ENCODE data around the gene TTBK2.
"Not testable (repeated sequence)": the region's sequence is repeated elsewhere in the genome, so short reads cannot be mapped to it uniquely, and the experiment has no call there.

Gene TTBK2

GRCh38 chr15:42820811-42821210 lies 99.8 kb downstream of the TTBK2 start:
- no peak for DNase-seq

- no peak for DNase-seq
Measured at GRCh38 chr15:42819786-42820185, 100.8 kb downstream of the TTBK2 start.

- DNase-seq: no peak
Measured at GRCh38 chr15:42811433-42811832, 109.1 kb downstream of the TTBK2 start.

DNA sequence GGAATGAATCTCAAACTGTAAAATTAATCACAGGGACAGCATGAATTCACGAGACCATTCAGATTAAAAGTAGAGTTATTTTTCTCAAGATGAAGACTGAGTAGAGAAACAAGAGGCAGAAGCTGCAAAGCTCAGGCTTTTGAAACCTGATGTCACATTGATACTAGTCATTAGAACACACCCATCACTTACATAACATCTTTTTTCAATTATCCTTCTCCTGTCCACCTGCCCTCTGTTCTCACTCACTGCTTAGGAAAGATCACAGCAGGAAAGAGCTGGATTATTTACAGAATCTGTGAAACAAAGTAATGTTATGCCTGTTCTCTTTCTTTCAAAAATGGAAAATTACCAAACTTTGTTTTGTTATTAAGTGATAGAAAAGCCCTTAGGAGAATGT lies 111.7 kb downstream of the TTBK2 start:
- DNase-seq: no peak

DNA sequence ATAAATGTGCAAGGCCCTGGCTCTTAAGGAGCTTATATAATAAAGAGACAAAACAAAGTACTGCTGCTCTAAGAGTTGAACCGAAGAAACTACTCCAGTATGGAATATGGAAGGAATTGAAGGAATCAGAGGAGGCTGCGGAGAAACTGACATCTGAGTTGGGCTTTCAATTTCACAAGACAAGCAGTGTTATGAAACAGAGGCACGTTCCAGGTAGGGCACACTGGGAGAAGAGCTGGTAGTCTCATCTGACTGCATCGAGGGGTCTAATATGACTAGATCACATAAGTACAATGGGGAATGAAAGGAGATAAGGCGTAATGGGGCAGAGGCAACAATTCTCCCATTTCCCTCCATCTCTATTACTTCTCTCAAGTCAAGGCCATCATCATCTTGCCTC lies 115.3 kb downstream of the TTBK2 start:
- no peak for DNase-seq

DNA sequence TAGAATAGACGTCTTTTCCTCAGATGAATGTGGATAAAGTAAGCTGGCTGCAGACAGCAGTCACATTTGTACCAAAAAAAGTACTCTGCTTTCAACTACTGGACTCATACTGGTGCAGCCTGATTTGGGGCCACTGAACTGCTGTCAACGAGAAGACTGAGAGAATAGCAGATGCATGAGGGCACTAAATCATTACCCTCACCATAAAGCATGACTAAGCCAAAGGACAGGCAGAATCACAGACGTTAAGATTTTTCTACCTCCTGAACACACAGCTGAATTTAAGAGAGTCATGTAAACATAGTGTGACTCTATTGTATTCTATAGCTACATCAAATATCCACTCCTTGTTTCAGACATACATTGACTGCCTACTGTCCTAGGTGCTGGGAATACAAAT lies 115.8 kb downstream of the TTBK2 start:
- no peak for DNase-seq

DNA sequence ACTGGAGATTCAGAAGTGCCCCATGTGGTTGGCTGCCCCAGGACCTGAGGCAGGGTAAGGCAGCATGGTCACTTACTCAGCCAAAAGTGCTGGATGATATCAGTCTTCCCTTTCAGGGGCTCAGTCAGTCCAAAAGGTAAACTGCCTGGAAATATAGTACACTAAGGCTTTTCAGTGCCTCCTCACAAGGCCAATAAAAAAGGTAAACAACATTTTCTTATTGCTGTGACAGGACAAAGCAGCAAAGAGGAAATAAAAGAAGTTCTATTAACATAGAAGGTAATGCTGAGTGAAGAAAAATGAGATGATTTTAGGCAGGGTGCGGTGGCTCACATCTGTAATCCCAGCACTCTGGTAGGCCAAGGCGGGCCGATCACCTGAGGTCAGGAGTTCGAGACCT lies 117.1 kb downstream of the TTBK2 start:
- no peak for DNase-seq

DNA sequence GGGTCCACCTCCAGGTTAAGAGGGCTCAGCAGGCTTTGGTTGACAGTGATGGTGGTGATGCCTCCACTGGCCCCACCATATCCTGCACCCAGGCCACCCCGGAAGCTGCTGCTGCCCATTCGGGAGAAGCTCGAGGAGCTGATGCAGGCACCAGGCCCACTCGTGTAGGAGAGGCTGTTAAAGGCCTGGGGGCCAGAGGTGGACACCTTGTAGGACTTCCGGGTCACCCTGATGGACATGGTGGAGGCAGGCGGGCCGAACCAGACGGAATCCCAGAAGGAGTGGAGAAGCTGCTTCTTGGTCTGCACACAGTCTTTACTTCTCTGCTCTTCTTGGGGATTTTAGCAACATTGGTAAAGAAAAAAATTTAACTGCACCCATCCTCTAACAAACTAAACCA lies 118.4 kb downstream of the TTBK2 start:
- no peak for DNase-seq

- DNase-seq: no peak
Measured at GRCh38 chr15:42800731-42801474, 119.7 kb downstream of the TTBK2 start.

- DNase-seq: no peak
Measured at GRCh38 chr15:42798802-42799201, 121.8 kb downstream of the TTBK2 start.

GRCh38 chr15:42796955-42797782 lies 123.4 kb downstream of the TTBK2 start:
- no peak for DNase-seq

- no peak for DNase-seq
Measured at GRCh38 chr15:42788725-42789124, 131.9 kb downstream of the TTBK2 start.

DNA sequence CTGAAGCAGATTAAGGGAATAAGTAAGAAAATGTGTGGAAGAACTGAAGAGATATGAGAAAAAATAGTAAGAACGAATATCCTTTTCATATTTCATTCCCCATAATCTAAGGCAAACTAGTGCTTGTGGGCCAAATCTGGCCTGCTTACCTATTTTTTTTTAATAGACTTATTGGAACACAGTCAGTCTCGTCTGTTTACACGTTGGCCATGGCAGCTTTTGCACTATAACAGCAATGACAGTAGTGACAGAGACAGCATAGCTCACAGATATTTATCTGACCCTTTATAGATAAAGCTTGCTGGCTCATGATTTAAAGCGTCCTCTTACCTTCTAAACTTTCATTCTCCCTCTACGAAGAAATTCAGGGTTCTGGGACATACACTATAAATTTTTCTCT lies 133.6 kb downstream of the TTBK2 start:
- DNase-seq: no peak

- no peak for DNase-seq
Measured at GRCh38 chr15:42785569-42785968, 135.0 kb downstream of the TTBK2 start.

DNA sequence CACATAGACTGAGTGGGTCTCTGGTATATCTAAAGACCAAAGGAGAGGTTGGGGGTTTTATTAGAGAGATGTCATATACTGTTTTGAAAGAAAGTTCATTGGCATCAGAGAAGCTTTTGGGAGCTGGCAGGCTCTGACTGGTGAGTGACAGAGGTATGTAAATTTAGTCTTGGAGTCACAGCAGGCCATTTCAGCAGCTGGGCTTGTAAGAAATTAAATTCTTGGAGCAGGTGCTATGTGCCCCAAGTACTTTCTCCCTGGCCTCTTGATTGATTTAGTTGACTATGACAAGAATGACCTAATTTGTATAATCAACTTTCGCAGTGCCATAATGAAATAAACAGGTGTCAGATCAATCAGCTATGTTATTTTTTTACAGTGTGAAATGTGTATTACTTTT lies 135.9 kb downstream of the TTBK2 start:
- DNase-seq: no peak

DNA sequence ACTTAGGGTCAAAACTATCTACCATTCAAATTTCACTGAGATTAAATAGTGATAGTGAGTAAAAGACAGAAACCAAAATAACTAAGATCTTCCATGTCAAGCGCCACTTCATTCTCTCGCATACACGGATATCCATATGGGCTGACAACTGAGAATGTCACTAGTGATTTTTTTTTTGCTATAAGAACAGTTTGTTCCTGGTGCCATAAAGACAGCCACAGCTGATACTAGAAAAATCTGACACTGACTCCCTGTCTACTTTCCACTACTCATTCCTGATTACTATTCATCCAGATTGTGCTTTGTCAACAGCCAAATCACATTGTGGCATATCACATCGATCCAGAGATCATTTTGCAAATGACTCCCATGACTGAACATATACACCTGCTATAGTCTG lies 137.9 kb downstream of the TTBK2 start:
- DNase-seq: no peak

DNA sequence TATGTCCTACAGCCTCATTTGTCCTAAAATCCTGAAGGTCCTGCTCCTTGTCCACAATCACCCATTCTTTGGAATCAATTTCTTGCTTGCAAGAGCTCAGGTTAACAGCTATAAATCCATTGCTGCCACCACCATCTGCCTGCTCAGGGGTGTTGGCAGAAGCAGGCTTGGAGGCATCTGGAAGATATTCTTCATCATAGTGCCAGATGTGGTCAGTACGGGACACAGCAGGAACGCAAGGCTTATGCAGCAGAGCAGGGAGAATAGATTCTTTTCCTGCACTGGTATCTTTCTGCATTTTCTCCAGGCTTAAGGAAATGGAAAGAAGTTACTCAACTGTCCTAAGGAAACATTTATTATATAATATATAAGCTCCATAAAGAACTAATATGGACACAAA lies 145.2 kb downstream of the TTBK2 start:
- DNase-seq: no peak

DNA sequence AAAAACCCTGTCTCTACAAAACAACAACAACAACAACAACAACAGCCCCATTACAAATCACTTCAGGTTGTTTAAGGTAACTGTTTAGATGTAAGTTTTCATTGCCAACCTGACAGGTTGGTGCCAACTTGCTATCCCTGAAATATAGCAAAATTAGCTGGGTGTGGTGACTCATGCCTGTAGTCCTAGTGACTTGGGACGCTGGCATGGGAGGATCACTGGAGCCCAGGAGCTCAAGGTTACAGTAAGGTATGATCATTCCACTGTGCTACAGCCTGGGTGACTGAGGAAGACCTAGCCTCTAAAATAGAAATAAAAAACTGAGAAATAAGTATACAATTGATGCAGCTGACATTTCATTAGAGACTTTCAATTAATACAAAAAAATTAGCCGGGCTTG lies 147.7 kb downstream of the TTBK2 start:
- DNase-seq: no peak

GRCh38 chr15:42772144-42772543 lies 148.4 kb downstream of the TTBK2 start:
- no peak for DNase-seq

DNA sequence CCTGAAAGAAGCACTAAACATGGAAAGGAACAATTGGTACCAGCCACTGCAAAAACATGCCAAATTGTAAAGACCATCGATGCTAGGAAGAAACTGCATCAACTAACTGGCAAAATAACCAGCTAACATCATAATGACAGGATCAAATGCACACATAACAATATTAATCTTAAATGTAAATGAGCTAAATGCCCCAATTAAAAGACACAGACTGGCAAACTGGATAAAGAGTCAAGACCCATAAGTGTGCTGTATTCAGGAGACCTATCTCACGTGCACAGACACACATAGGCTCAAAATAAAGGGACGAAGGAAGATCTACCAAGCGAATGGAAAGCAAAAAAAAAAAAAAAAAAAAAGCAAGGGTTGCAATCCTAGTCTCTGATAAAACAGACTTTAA lies 154.5 kb downstream of the TTBK2 start:
- not testable (repeated sequence) for DNase-seq

GRCh38 chr15:42764154-42764731 lies 156.3 kb downstream of the TTBK2 start:
- not testable (repeated sequence) for DNase-seq

DNA sequence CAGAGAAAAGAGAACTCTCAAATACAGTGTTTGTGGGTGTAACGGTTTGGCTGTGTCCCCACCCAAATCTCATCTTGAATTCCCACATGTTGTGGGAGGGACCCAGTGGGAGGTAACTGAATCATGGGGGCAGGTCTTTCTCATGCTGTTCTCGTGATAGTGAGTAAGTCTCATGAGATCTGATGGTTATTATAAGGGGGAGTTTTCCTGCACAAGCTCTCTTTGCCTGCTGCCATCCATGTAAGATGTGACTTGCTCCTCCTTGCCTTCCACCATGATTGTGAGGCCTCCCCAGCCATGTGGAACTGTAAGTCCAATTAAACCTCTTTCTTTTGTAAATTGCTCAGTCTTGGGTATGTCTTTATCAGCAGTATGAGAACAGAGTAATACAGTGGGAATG lies 158.8 kb downstream of the TTBK2 start:
- DNase-seq: not testable (repeated sequence)

DNA sequence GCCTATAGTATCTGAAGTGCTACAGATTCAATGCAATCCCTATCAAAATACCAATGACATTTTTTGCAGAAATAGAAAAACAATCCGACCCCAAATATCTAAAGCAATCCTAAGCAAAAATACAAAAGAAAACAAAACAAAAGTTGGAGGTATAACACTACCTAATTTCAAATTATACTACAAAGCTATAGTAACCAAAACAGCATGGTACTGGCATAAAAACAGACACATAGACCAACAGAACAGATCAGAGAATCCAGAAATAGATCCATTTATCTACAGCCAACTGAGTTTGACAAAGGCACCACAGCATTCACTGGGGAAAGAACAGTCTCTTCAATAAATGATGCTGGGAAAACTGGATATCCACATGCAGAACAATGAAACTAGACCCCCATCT lies 159.8 kb downstream of the TTBK2 start:
- no peak for DNase-seq

DNA sequence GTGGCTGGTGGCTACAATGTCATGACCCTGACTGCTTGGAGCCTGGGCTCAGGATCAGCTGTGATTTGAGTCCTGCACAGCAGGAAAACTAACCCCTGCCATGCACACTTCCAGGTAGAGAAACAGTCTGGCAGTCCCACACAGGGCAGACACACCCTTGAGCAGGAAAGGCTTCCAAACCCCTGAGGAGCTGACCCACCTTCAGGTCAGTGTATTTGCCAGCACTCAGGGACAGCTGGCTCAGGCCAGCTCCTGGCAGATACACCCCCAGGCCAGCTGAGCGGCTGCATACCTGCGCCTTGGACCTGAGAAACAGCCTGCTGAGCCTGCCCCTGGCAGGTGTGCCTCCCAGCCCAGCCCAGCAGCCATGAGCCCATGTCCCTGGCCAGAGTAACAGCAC lies 161.5 kb downstream of the TTBK2 start:
- DNase-seq: no peak

Measured in stimulated activated naive CD4-positive, alpha-beta T cell treated with Interleukin-2 at 50 U/mL for 16 hours (primary cell).